ENCODE measurements around the gene ZNF814. TPM values are rescaled to one million over a fixed set of nuclear protein-coding genes. Genes with fewer than 3 reads are reported as not detected.
"Not testable (repeated sequence)": the region's sequence is repeated elsewhere in the genome, so short reads cannot be mapped to it uniquely, and the experiment has no call there.

ZNF814 gene
- total RNA-seq, 2 experiments from 2014 or later: 20.9 to 22.2 TPM

- peaks cover 66% of the 10 kb centered on the region for H3K36me3 Mint-ChIP-seq (ENCODE audit: low read depth)
- H3K27me3 Mint-ChIP-seq: not testable (repeated sequence)
- POLR2A ChIA-PET: interaction anchor here (0.6 kb wide), 1 partner anchor 31 kb away, joined by 9 read pairs; no protein-coding TSS in a partner anchor
- CTCF ChIA-PET: interaction anchor here (1.4 kb wide), 1 partner anchor 30 kb away, joined by 6 read pairs; no protein-coding TSS in a partner anchor
- H3K4me1 Mint-ChIP-seq: peaks cover 35% of the 10 kb centered on the region
- H3K4me3 Mint-ChIP-seq: peak within 1 kb of the TSS; percentile 84
- H3K27ac Mint-ChIP-seq: peak within 1 kb of the TSS; percentile 89
- DNase-seq: peak; percentile 88
- peaks cover 11% of the 10 kb centered on the region for H3K9me3 Mint-ChIP-seq
Observed at GRCh38 chr19:57849666-57850473, 39.0 kb downstream of the ZNF814 start, which contains the start of gene ZNF587. Gene ZNF587 (plus strand): TSS chr19:57849859. CDS start chr19:57850039, 180 bp downstream.

DNA sequence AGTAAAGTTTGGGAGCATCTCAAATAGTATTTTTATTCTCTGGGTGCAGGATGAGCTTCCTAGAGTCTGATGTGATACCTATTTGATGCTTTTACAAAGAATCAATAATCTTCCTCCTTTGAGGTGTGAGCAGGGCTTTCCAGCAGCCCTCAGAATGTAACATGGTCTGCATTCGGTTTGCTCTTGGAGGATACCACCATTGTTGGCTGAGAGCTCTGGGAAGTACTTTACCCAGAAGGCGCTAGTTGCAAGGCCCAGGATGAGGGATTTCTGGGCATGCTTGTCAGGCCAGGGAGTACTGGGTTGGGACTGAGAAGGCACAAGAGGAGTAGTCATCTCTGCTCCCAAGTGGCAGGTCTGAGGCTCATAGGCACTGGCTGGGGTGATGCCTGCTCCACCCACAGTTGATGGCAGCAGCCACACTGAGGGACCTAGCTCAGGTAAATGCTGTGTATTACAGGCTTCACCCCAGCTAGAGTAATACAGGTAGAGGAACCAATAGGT lies 39.6 kb downstream of the ZNF814 start:
- H3K27me3 Mint-ChIP-seq, POLR2A ChIA-PET, DNase-seq: not testable (repeated sequence)
- CTCF ChIA-PET: interaction anchor here (1.4 kb wide), 1 partner anchor 30 kb away, joined by 6 read pairs; no protein-coding TSS in a partner anchor
- peaks cover 35% of the 10 kb centered on the region for H3K4me1 Mint-ChIP-seq
- H3K9me3 Mint-ChIP-seq: peaks cover 11% of the 10 kb centered on the region
- peak overlapping the region; percentile 84 for H3K4me3 Mint-ChIP-seq
- H3K36me3 Mint-ChIP-seq (ENCODE audit: low read depth): peaks cover 66% of the 10 kb centered on the region
- peak overlapping the region; percentile 89 for H3K27ac Mint-ChIP-seq

DNA sequence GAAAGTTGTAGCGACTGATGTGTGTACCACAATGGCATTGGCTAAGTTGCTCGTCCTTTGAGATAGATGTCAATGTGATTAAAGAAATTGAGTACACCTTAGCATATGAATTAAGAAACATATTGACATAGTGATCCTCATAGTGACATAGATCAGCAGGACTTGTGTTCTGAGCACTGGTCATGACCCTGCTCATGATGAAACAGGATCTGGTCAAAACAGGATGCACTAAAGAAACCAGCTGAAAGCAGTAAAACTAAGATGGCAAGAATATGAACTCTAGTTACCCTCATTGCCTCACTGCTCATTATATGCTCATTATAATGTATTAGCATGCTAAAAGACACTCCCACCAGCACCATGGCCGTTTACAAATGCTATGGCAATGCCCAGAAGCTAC lies 41.7 kb downstream of the ZNF814 start:
- H3K9me3 Mint-ChIP-seq, CTCF ChIA-PET, DNase-seq, POLR2A ChIA-PET, H3K27ac Mint-ChIP-seq, H3K4me3 Mint-ChIP-seq, H3K27me3 Mint-ChIP-seq: not testable (repeated sequence)
- H3K4me1 Mint-ChIP-seq: peaks cover 33% of the 10 kb centered on the region
- H3K36me3 Mint-ChIP-seq (ENCODE audit: low read depth): peaks cover 62% of the 10 kb centered on the region

DNA sequence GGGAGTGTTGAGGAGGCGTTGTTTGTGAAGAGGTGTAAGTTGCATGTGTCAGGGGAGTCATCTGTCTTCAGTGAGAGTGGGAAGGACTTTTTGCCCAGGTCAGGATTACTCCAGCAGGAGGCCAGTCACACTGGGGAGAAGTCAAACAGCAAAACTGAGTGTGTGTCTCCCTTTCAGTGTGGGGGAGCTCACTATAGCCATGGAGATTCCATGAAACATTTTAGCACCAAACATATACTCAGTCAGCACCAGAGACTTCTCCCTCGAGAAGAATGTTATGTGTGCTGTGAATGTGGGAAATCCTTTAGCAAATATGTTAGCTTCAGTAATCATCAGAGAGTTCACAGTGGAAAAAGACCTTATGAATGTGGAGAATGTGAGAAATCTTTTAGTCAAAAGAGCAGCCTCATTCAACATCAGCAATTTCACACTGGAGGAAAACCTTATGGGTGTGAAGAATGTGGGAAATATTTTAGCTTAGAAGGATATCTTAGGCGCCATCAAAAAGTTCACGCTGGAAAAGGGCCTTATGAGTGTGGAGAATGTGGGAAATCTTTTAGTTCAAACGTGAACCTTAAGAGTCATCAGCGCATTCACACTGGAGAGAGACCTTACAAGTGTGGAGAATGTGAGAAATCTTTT lies 47.6 kb downstream of the ZNF814 start:
- no peaks in the 10 kb centered on the region for H3K9me3 Mint-ChIP-seq
- H3K27me3 Mint-ChIP-seq: no peaks in the 10 kb centered on the region
- DNase-seq: no peak
- ChIA-PET CTCF (no interaction called here), POLR2A (no interaction called here)
- peaks cover 19% of the 10 kb centered on the region for H3K4me1 Mint-ChIP-seq
- no peak overlapping the region for H3K4me3 Mint-ChIP-seq
- peaks cover 66% of the 10 kb centered on the region for H3K36me3 Mint-ChIP-seq (ENCODE audit: low read depth)
- H3K27ac Mint-ChIP-seq: peak overlapping the region; percentile 25

- CTCF ChIA-PET, POLR2A ChIA-PET, H3K9me3 Mint-ChIP-seq, H3K27me3 Mint-ChIP-seq, H3K4me3 Mint-ChIP-seq, DNase-seq: not testable (repeated sequence)
- Mint-ChIP-seq H3K36me3 (ENCODE audit: low read depth) (peaks cover 52% of the 10 kb centered on the region), H3K27ac (peak overlapping the region; percentile 68), H3K4me1 (peaks cover 16% of the 10 kb centered on the region)
Observed at GRCh38 chr19:57838622-57839191, 50.1 kb downstream of the ZNF814 start.

GRCh38 chr19:57836991-57837390 lies 51.8 kb downstream of the ZNF814 start:
- CTCF ChIA-PET: interaction anchor here (0.6 kb wide), 1 partner anchor 653 kb away, joined by 3 read pairs; no protein-coding TSS in a partner anchor
- Mint-ChIP-seq H3K4me1 (peaks cover 18% of the 10 kb centered on the region), H3K36me3 (ENCODE audit: low read depth) (peaks cover 43% of the 10 kb centered on the region)
- H3K27ac Mint-ChIP-seq, H3K27me3 Mint-ChIP-seq, H3K9me3 Mint-ChIP-seq, POLR2A ChIA-PET, H3K4me3 Mint-ChIP-seq, DNase-seq: not testable (repeated sequence)

DNA sequence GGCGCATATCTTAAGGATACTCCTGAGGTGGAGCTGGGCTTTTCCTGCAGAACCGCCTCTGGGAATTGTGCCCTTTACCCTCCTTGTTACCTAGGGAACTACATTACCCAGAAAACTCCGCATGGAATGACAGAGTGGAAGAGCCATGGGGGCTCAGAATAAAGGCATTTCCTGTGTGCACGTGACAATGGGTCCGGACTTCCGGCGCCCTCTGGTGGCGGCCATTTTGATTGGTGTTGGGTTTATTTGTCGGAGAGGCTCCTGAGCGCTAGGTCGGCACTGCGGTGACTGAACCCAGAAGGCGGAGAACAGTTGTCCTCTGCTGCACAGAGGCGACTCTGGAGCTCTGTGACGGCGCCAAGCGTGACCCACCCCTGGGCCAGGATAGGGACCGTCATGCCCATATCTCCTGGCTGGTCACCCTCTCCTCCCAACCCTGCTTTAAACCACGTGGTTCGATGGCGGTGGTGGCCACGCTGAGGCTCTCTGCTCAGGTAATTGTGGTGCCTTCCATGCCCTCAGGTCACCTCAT lies 58.7 kb downstream of the ZNF814 start, which contains the start of gene ZNF587B:
TSS of gene ZNF587B (plus strand) at position 229 of the 532 bp plus-strand sequence. CDS start at position 459, 230 bp downstream.
- Mint-ChIP-seq H3K36me3 (ENCODE audit: low read depth) (peaks cover 54% of the 10 kb centered on the region), H3K4me3 (no peak within 1 kb of the TSS), H3K9me3 (no peaks in the 10 kb centered on the region), H3K4me1 (peaks cover 10% of the 10 kb centered on the region), H3K27me3 (no peaks in the 10 kb centered on the region), H3K27ac (no peak within 1 kb of the TSS)
- ChIA-PET POLR2A (no interaction called here), CTCF (no interaction called here)
- peak; percentile 18 for DNase-seq

DNA sequence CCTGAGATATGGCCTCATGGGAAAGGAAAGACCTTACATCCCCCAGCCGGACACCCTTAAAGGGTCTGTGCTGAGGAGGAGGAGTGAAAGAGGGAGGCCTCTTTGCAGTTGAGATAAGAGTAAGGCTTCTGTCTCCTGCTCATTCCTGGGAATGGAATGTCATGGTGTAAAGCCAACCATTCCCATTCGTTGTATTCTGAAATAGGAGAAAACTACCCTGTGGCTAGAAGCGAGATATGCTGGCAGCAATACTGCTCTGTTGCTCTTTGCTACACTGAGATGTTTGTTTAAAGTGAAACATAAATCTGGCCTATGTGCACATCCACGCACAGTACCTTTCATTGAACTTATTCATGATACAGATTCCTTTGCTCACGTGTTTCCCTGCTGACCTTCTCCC lies 59.5 kb downstream of the ZNF814 start:
- Mint-ChIP-seq H3K4me1 (peaks cover 10% of the 10 kb centered on the region), H3K27me3 (no peaks in the 10 kb centered on the region), H3K9me3 (no peaks in the 10 kb centered on the region), H3K27ac (no peak overlapping the region), H3K4me3 (no peak overlapping the region), H3K36me3 (ENCODE audit: low read depth) (peaks cover 58% of the 10 kb centered on the region)
- DNase-seq: no peak
- CTCF ChIA-PET: no interaction called here
- POLR2A ChIA-PET: no interaction called here

DNA sequence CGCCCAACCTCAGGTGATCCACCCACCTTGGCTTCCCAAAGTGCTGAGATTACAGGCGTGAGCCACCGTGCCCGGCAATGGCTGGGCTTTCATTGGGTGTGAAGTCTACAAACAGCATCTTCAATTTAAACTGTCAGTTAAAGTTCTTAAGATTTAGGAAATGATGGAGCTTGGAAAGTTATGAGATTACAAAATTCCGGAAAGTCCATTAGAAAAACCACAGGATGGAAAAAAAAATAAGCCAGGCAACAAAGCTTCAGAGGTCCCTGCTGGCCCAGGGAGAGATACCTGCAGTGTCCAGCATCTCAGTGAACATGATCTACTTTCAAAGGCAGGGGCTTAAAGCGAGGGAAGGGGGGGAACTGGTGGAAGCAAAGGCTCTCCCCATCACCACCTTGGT lies 63.3 kb downstream of the ZNF814 start:
- Mint-ChIP-seq H3K4me1 (peaks cover 30% of the 10 kb centered on the region), H3K27me3 (no peaks in the 10 kb centered on the region), H3K36me3 (ENCODE audit: low read depth) (peaks cover 70% of the 10 kb centered on the region), H3K9me3 (no peaks in the 10 kb centered on the region), H3K27ac (no peak overlapping the region), H3K4me3 (no peak overlapping the region)
- POLR2A ChIA-PET: interaction anchor here (0.6 kb wide), 1 partner anchor 304 kb away, joined by 3 read pairs; no protein-coding TSS in a partner anchor
- CTCF ChIA-PET: no interaction called here
- DNase-seq: no peak

DNA sequence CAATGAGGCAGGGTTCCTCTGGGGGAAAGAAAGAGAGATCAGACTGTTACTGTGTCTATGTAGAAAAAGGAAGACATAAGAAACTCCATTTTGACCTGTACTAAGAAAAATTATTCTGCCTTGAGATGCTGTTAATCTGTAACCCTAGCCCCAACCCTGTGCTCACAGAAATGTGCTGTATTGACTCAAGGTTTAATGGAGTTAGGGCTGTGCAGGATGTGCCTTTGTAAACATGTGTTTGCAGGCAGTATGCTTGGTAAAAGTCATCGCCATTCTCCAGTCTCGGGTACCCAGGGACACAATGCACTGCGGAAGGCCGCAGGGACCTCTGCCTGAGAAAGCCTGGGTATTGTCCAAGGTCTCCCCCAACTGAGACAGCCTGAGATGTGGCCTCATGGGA lies 65.2 kb downstream of the ZNF814 start:
- POLR2A ChIA-PET, H3K9me3 Mint-ChIP-seq, H3K27me3 Mint-ChIP-seq, DNase-seq, CTCF ChIA-PET, H3K4me3 Mint-ChIP-seq, H3K27ac Mint-ChIP-seq: not testable (repeated sequence)
- Mint-ChIP-seq H3K4me1 (peaks cover 39% of the 10 kb centered on the region), H3K36me3 (ENCODE audit: low read depth) (peaks cover 56% of the 10 kb centered on the region)

DNA sequence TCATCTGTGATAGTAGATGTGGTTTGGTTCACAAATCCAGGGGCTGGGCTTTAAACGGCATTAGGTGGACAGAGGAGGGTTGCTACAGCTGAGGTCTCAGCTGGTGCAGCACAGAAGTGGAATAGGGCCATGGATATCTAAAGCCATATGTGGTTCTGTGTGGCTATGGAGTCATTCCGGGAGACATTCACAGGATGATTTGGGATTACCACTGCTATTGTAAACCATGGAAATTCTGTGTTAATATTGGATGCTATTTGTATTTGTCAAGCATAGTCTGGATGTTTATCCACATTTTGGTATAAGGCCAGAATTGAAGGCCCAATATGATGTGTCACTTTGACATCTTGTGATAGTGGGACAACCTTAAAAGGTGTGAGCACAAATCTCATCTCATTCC lies 65.7 kb downstream of the ZNF814 start:
- CTCF ChIA-PET, H3K4me3 Mint-ChIP-seq, H3K9me3 Mint-ChIP-seq, DNase-seq, H3K27me3 Mint-ChIP-seq, H3K27ac Mint-ChIP-seq, POLR2A ChIA-PET: not testable (repeated sequence)
- Mint-ChIP-seq H3K36me3 (ENCODE audit: low read depth) (peaks cover 56% of the 10 kb centered on the region), H3K4me1 (peaks cover 43% of the 10 kb centered on the region)

- CTCF ChIA-PET, POLR2A ChIA-PET, H3K27me3 Mint-ChIP-seq, H3K27ac Mint-ChIP-seq, H3K9me3 Mint-ChIP-seq, DNase-seq, H3K4me3 Mint-ChIP-seq: not testable (repeated sequence)
- Mint-ChIP-seq H3K4me1 (peaks cover 43% of the 10 kb centered on the region), H3K36me3 (ENCODE audit: low read depth) (peaks cover 47% of the 10 kb centered on the region)
Observed at GRCh38 chr19:57821501-57821900, 67.3 kb downstream of the ZNF814 start.
